ENCODE data around the gene CLMN. TPM values are rescaled to one million over a fixed set of nuclear protein-coding genes. Genes with fewer than 3 reads are reported as not detected.

The CLMN gene
- total RNA-seq, 1 donor, result 1.1 TPM

GRCh38 chr14:95348395-95349080, 28.8 kb upstream of the CLMN start:
- H3K4me3 ChIP-seq (ENCODE audit: insufficient read depth, low read length), result no peak overlapping the region
- no peaks in the 10 kb centered on the region for H3K9me3 ChIP-seq (ENCODE audit: low read depth, low read length)
- no peaks in the 10 kb centered on the region for H3K27me3 ChIP-seq (ENCODE audit: insufficient read depth, low read length)
- DNase-seq (ENCODE audit: insufficient read length, low spot score, missing footprints), result no peak
- H3K36me3 ChIP-seq (ENCODE audit: insufficient read depth, low read length), result no peaks in the 10 kb centered on the region
- H3K4me1 ChIP-seq (ENCODE audit: insufficient read depth, low read length), result no peaks in the 10 kb centered on the region
- H4K20me1 ChIP-seq (ENCODE audit: insufficient read depth, low read length), result no peaks in the 10 kb centered on the region
- H3K4me2 ChIP-seq (ENCODE audit: insufficient read depth, low read length), result no peak overlapping the region
- H3K27ac ChIP-seq (ENCODE audit: low read depth, low read length), result no peak overlapping the region
- no peak overlapping the region for H2AFZ ChIP-seq (ENCODE audit: low read length)
- TF ChIP-seq, protein P1, sequence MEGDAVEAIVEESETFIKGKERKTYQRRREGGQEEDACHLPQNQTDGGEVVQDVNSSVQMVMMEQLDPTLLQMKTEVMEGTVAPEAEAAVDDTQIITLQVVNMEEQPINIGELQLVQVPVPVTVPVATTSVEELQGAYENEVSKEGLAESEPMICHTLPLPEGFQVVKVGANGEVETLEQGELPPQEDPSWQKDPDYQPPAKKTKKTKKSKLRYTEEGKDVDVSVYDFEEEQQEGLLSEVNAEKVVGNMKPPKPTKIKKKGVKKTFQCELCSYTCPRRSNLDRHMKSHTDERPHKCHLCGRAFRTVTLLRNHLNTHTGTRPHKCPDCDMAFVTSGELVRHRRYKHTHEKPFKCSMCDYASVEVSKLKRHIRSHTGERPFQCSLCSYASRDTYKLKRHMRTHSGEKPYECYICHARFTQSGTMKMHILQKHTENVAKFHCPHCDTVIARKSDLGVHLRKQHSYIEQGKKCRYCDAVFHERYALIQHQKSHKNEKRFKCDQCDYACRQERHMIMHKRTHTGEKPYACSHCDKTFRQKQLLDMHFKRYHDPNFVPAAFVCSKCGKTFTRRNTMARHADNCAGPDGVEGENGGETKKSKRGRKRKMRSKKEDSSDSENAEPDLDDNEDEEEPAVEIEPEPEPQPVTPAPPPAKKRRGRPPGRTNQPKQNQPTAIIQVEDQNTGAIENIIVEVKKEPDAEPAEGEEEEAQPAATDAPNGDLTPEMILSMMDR (IDR thresholded peaks at IDR 0.05; ENCODE audit: extremely low read depth, low read depth, low read length), result no peak
- no peaks in the 10 kb centered on the region for H3K79me2 ChIP-seq (ENCODE audit: insufficient read depth, low read length)

- Histone ChIP-seq H4K20me1 (ENCODE audit: insufficient read depth, low read length) (no peaks in the 10 kb centered on the region), H3K36me3 (ENCODE audit: insufficient read depth, low read length) (no peaks in the 10 kb centered on the region), H3K4me1 (ENCODE audit: insufficient read depth, low read length) (no peaks in the 10 kb centered on the region), H3K9me3 (ENCODE audit: low read depth, low read length) (no peaks in the 10 kb centered on the region), H3K4me3 (ENCODE audit: insufficient read depth, low read length) (no peak overlapping the region), H3K79me2 (ENCODE audit: insufficient read depth, low read length) (no peaks in the 10 kb centered on the region), H3K27ac (ENCODE audit: low read depth, low read length) (no peak overlapping the region), H3K4me2 (ENCODE audit: insufficient read depth, low read length) (no peak overlapping the region), H2AFZ (ENCODE audit: low read length) (no peak overlapping the region), H3K27me3 (ENCODE audit: insufficient read depth, low read length) (no peaks in the 10 kb centered on the region)
- DNase-seq (ENCODE audit: insufficient read length, low spot score, missing footprints), result no peak
- TF ChIP-seq, protein P1 (IDR thresholded peaks at IDR 0.05; ENCODE audit: extremely low read depth, low read depth, low read length), result no peak
Observed at GRCh38 chr14:95346820-95347219, 27.1 kb upstream of the CLMN start.

DNA sequence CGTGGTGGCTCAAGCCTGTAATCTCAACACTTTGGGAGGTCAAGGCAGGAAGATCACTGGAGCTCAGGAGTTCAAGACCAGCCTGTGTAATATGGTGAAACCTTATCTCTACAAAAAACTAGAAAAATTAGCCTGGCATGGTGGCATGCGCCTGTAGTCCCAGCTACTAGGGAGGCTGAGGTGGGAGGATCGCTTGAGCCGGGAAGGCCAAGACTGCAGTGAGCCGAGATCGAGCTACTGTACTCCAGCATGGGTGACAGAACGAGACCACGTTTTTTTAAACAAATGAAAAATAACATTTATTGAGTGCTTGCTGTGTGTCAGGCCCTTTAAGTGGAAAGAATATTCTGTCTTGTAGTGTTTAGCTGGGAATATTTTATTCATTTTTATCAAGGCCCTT, 26.6 kb upstream of the CLMN start:
- no peaks in the 10 kb centered on the region for H3K4me1 ChIP-seq (ENCODE audit: insufficient read depth, low read length)
- DNase-seq (ENCODE audit: insufficient read length, low spot score, missing footprints), result no peak
- H2AFZ ChIP-seq (ENCODE audit: low read length), result no peak overlapping the region
- H3K79me2 ChIP-seq (ENCODE audit: insufficient read depth, low read length), result no peaks in the 10 kb centered on the region
- no peaks in the 10 kb centered on the region for H3K27me3 ChIP-seq (ENCODE audit: insufficient read depth, low read length)
- no peak overlapping the region for H3K4me2 ChIP-seq (ENCODE audit: insufficient read depth, low read length)
- H3K36me3 ChIP-seq (ENCODE audit: insufficient read depth, low read length), result no peaks in the 10 kb centered on the region
- no peak overlapping the region for H3K4me3 ChIP-seq (ENCODE audit: insufficient read depth, low read length)
- H4K20me1 ChIP-seq (ENCODE audit: insufficient read depth, low read length), result no peaks in the 10 kb centered on the region
- TF ChIP-seq, protein P1 (IDR thresholded peaks at IDR 0.05; ENCODE audit: extremely low read depth, low read depth, low read length), result no peak
- H3K27ac ChIP-seq (ENCODE audit: low read depth, low read length), result no peak overlapping the region
- no peaks in the 10 kb centered on the region for H3K9me3 ChIP-seq (ENCODE audit: low read depth, low read length)

- H2AFZ ChIP-seq (ENCODE audit: low read length), result no peak overlapping the region
- no peaks in the 10 kb centered on the region for H3K36me3 ChIP-seq (ENCODE audit: insufficient read depth, low read length)
- no peaks in the 10 kb centered on the region for H3K9me3 ChIP-seq (ENCODE audit: low read depth, low read length)
- TF ChIP-seq, protein P1 (IDR thresholded peaks at IDR 0.05; ENCODE audit: extremely low read depth, low read depth, low read length), result no peak
- H3K4me1 ChIP-seq (ENCODE audit: insufficient read depth, low read length), result no peaks in the 10 kb centered on the region
- no peaks in the 10 kb centered on the region for H4K20me1 ChIP-seq (ENCODE audit: insufficient read depth, low read length)
- no peak overlapping the region for H3K27ac ChIP-seq (ENCODE audit: low read depth, low read length)
- H3K79me2 ChIP-seq (ENCODE audit: insufficient read depth, low read length), result no peaks in the 10 kb centered on the region
- no peak for DNase-seq (ENCODE audit: insufficient read length, low spot score, missing footprints)
- H3K4me2 ChIP-seq (ENCODE audit: insufficient read depth, low read length), result no peak overlapping the region
- H3K27me3 ChIP-seq (ENCODE audit: insufficient read depth, low read length), result peaks cover 4% of the 10 kb centered on the region
- H3K4me3 ChIP-seq (ENCODE audit: insufficient read depth, low read length), result no peak overlapping the region
Observed at GRCh38 chr14:95345032-95345431, 25.3 kb upstream of the CLMN start.
